ENCODE measurements around the gene TRIP4. TPM values are rescaled to one million over a fixed set of nuclear protein-coding genes. Genes with fewer than 3 reads are reported as not detected.
"Not testable (repeated sequence)": the region's sequence is repeated elsewhere in the genome, so short reads cannot be mapped to it uniquely, and the experiment has no call there.

TRIP4 gene
- total and polyA plus RNA-seq, 4 donors = 17.0 to 23.6 (median 23.0) TPM

- H3K9ac ChIP-seq (ENCODE audit: insufficient read depth in 1 of 2, low read length in 2 of 2) = no peak overlapping the region
- no peak for TF ChIP-seq CTCF (IDR thresholded peaks at IDR 0.05; ENCODE audit: control extremely low read depth, extremely low read depth)
- no peaks in the 10 kb centered on the region for H3K36me3 ChIP-seq (ENCODE audit: control insufficient read depth in 4 of 4, insufficient read depth in 4 of 4, low read length in 4 of 4)
- H3K27ac ChIP-seq (ENCODE audit: low read depth in 1 of 2, low read length in 1 of 2) = no peak overlapping the region
- H3K27me3 ChIP-seq (ENCODE audit: control insufficient read depth in 3 of 3, insufficient read depth in 3 of 3, low read length in 2 of 3) = no peaks in the 10 kb centered on the region
- no peak overlapping the region for H3K4me3 ChIP-seq
- WGBS, 2 donors = 84 to 99% methylated on average over 2 of the region's 2 CpGs
- H3K4me1 ChIP-seq (ENCODE audit: control insufficient read depth in 5 of 5, insufficient read depth in 5 of 5, low read length in 5 of 5) = peaks cover 0 to 23% (median 4%) of the 10 kb centered on the region in 5 donors
- no peaks in the 10 kb centered on the region for H3K9me3 ChIP-seq (ENCODE audit: control insufficient read depth in 4 of 4, insufficient read depth in 3 of 4, low read length in 3 of 4)
- ATAC-seq (ENCODE audit: insufficient read depth, low FRiP score) (no peak), DNase-seq (no peak)
Observed at GRCh38 chr15:64383760-64384159, 3.9 kb upstream of the TRIP4 start.

GRCh38 chr15:64386291-64386690 is 1.3 kb upstream of the TRIP4 start:
- no peak overlapping the region for H3K27ac ChIP-seq (ENCODE audit: low read depth in 1 of 2, low read length in 1 of 2)
- H3K9me3 ChIP-seq (ENCODE audit: control insufficient read depth in 4 of 4, insufficient read depth in 3 of 4, low read length in 3 of 4) = no peaks in the 10 kb centered on the region
- WGBS, 2 donors = 91 to 97% methylated on average over 7 of the region's 7 CpGs
- TF ChIP-seq CTCF (IDR thresholded peaks at IDR 0.05; ENCODE audit: control extremely low read depth, extremely low read depth) = no peak
- H3K9ac ChIP-seq (ENCODE audit: insufficient read depth in 1 of 2, low read length in 2 of 2) = no peak overlapping the region
- no peaks in the 10 kb centered on the region for H3K36me3 ChIP-seq (ENCODE audit: control insufficient read depth in 4 of 4, insufficient read depth in 4 of 4, low read length in 4 of 4)
- H3K27me3 ChIP-seq (ENCODE audit: control insufficient read depth in 3 of 3, insufficient read depth in 3 of 3, low read length in 2 of 3) = no peaks in the 10 kb centered on the region
- ATAC-seq (ENCODE audit: insufficient read depth, low FRiP score) (no peak), DNase-seq (no peak)
- no peak overlapping the region for H3K4me3 ChIP-seq
- peaks cover 0 to 11% (median 5%) of the 10 kb centered on the region in 5 donors for H3K4me1 ChIP-seq (ENCODE audit: control insufficient read depth in 5 of 5, insufficient read depth in 5 of 5, low read length in 5 of 5)

GRCh38 chr15:64389036-64389435 is 1.4 kb downstream of the TRIP4 start:
- Histone ChIP-seq H3K9me3 (ENCODE audit: control insufficient read depth in 4 of 4, insufficient read depth in 3 of 4, low read length in 3 of 4) (no peaks in the 10 kb centered on the region), H3K9ac (ENCODE audit: insufficient read depth in 1 of 2, low read length in 2 of 2) (no peak overlapping the region), H3K4me1 (ENCODE audit: control insufficient read depth in 5 of 5, insufficient read depth in 5 of 5, low read length in 5 of 5) (peaks cover 0 to 6% (median 4%) of the 10 kb centered on the region in 5 donors), H3K27me3 (ENCODE audit: control insufficient read depth in 3 of 3, insufficient read depth in 3 of 3, low read length in 2 of 3) (no peaks in the 10 kb centered on the region), H3K36me3 (ENCODE audit: control insufficient read depth in 4 of 4, insufficient read depth in 4 of 4, low read length in 4 of 4) (peaks cover 0 to 3% (median 1%) of the 10 kb centered on the region in 4 donors), H3K4me3 (no peak overlapping the region), H3K27ac (ENCODE audit: low read depth in 1 of 2, low read length in 1 of 2) (no peak overlapping the region)
- WGBS, 2 donors = 86 to 90% methylated on average over 5 of the region's 5 CpGs
- TF ChIP-seq CTCF (IDR thresholded peaks at IDR 0.05; ENCODE audit: control extremely low read depth, extremely low read depth) = no peak
- no peak for DNase-seq
- ATAC-seq (ENCODE audit: insufficient read depth, low FRiP score) = no peak

GRCh38 chr15:64392471-64392870 is 4.8 kb downstream of the TRIP4 start:
- WGBS, 2 donors = 85 to 97% methylated on average over 3 of the region's 3 CpGs
- H3K27me3 ChIP-seq (ENCODE audit: control insufficient read depth in 3 of 3, insufficient read depth in 3 of 3, low read length in 2 of 3); DNase-seq; H3K4me3 ChIP-seq; ATAC-seq (ENCODE audit: insufficient read depth, low FRiP score); H3K4me1 ChIP-seq (ENCODE audit: control insufficient read depth in 5 of 5, insufficient read depth in 5 of 5, low read length in 5 of 5); H3K9ac ChIP-seq (ENCODE audit: insufficient read depth in 1 of 2, low read length in 2 of 2); H3K9me3 ChIP-seq (ENCODE audit: control insufficient read depth in 4 of 4, insufficient read depth in 3 of 4, low read length in 3 of 4); H3K27ac ChIP-seq (ENCODE audit: low read depth in 1 of 2, low read length in 1 of 2): not testable (repeated sequence)
- H3K36me3 ChIP-seq (ENCODE audit: control insufficient read depth in 4 of 4, insufficient read depth in 4 of 4, low read length in 4 of 4) = peaks cover 3 to 20% (median 9%) of the 10 kb centered on the region in 4 donors
